Measurements from ENCODE around the gene KLHDC4.

Gene KLHDC4

GRCh38 chr16:87671715-87672270 lies 94.0 kb downstream of the KLHDC4 start:
- TF ChIP-seq CTCF (conservative IDR thresholded peaks at IDR 0.05; ENCODE audit: low read depth) = no peak
- H3K27ac ChIP-seq = no peak overlapping the region
- DNase-seq (ENCODE audit: low spot score) = no peak
- ChIA-PET CTCF (interaction anchor here (0.7 kb wide), 1 partner anchor 1348 kb away, joined by 3 read pairs; no protein-coding TSS in a partner anchor), POLR2A (ENCODE audit: low non-redundant PET) (no interaction called here)

DNA sequence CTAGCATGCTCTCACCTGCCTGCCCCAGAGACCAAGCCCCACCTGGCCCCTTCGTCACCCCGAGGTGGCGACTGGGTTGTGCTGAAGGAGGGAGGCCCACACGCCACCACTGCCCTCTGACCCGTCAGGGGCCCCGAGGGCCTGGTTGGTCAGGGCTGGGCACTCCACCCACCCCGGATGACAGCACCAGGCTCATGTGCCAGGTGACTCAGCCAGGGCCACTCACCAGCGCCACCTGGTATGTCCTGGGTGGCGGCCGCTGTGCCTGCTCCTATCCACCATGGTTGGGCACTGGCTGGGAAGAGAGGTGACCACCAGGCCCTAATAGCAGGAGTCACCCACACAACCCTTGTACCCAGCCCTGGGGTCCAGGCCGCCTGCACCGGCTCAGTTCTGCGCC lies 94.6 kb downstream of the KLHDC4 start:
- ChIA-PET POLR2A (ENCODE audit: low non-redundant PET) (no interaction called here), CTCF (interaction anchor here (0.6 to 0.7 kb wide), 2 partner anchors 185 to 1349 kb away, joined by 3 read pairs; no protein-coding TSS in a partner anchor)
- no peak overlapping the region for H3K27ac ChIP-seq
- no peak for TF ChIP-seq CTCF (conservative IDR thresholded peaks at IDR 0.05; ENCODE audit: low read depth)
- no peak for DNase-seq (ENCODE audit: low spot score)

DNA sequence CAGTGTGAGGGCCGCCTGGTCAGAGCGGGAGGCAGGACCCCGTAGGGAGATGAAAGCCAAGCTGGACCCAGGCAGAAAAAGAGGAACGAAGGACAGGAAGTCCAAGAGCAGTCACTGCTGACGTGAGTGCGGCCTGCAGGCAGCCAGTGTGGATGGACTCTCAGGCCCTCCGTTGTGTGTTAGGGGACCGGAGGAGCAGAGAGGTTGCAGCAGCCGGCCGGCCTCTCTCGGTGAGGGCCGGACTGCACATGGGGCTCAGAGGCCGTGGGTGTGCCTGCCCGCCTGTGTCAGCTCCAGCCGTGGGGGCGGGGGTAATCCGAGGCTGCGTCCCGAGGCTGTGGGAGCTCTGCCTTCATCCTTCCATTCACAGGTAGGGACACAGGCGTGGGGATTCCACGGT lies 96.1 kb downstream of the KLHDC4 start:
- no peak for TF ChIP-seq CTCF (conservative IDR thresholded peaks at IDR 0.05; ENCODE audit: low read depth)
- POLR2A ChIA-PET (ENCODE audit: low non-redundant PET) = no interaction called here
- CTCF ChIA-PET = no interaction called here

DNA sequence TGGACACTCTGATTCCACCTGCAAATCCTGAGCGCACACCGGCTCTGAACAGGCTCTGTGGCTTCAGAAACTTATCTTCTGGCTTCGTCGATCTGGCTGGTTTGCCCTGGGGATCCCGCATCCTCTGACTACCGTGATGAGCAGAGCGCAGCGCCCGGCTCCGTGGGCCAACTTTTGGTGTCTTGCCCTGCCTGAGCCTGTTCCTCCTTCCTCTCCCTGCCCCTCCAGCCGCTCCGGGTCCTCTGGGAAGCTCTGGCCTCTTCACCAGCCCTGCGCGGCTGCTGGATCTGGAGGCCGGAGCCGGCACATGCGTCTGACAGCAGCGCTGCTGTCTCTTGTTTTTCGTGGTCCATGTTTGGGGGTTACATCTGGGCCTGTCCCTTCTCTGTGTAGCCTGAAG lies 97.8 kb downstream of the KLHDC4 start:
- POLR2A ChIA-PET (ENCODE audit: low non-redundant PET) = no interaction called here
- no peak for TF ChIP-seq CTCF (conservative IDR thresholded peaks at IDR 0.05; ENCODE audit: low read depth)
- H3K27ac ChIP-seq = no peak overlapping the region
- DNase-seq (ENCODE audit: low spot score) = no peak
- CTCF ChIA-PET = no interaction called here

More for the DNA sequence above, 96.1 kb downstream of the KLHDC4 start:
- DNase-seq (ENCODE audit: low spot score) = no peak
- no peak overlapping the region for H3K27ac ChIP-seq

DNA sequence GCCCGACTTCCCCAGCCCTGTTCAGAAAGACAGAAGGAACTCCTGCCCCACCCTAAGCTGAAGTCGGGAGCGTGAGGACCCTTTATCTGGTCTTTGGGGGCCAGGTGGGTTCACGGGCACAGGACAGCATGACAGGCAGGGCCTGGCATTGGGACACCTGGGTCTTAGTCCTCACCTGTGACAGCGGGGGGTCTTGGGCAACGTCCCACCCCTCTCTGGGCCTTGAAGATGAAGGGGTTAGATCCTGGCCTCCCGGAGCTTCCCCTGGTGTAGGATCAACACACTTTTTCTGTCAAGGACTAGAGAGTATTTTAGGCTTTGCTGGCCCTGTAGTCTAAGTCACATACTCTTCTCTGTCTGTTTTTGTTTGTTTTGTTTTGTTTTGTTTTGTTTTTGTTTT lies 98.3 kb downstream of the KLHDC4 start:
- CTCF ChIA-PET = no interaction called here
- POLR2A ChIA-PET (ENCODE audit: low non-redundant PET) = no interaction called here
- H3K27ac ChIP-seq = no peak overlapping the region
- no peak for TF ChIP-seq CTCF (conservative IDR thresholded peaks at IDR 0.05; ENCODE audit: low read depth)
- no peak for DNase-seq (ENCODE audit: low spot score)

DNA sequence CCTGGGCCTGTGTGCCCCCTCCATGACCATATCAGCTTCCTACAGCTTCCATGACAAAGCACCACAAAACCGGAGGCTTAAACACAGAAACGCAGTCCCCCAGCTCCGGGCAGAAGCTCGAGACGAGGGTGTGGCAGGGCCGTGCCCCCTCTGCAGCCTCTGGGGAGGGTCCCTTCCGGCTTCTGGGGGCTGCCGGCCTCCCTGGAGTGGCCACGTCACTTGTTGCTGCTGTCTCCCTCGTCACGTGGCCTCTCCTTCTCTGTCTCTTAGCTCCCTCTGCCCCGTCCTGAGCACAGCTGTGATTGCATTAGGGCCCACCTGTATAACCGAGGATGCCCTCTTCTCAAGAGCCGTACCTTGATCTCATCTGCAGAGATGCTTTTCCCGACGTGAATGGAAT lies 98.9 kb downstream of the KLHDC4 start:
- POLR2A ChIA-PET (ENCODE audit: low non-redundant PET) = no interaction called here
- no peak for TF ChIP-seq CTCF (conservative IDR thresholded peaks at IDR 0.05; ENCODE audit: low read depth)
- H3K27ac ChIP-seq = no peak overlapping the region
- CTCF ChIA-PET = interaction anchor here (0.6 kb wide), 1 partner anchor 15 kb away, joined by 3 read pairs; no protein-coding TSS in a partner anchor
- DNase-seq (ENCODE audit: low spot score) = no peak

All from RWPE1 (cell line).